Measurements from ENCODE around the gene HELZ2. TPM values are rescaled to one million over a fixed set of nuclear protein-coding genes. Genes with fewer than 3 reads are reported as not detected.

Gene HELZ2
- total RNA-seq, 1 donor from 2014 or later, result 48.8 TPM

- no peak for DNase-seq (ENCODE audit: low read depth)
- no peak for TF ChIP-seq CTCF (conservative IDR thresholded peaks at IDR 0.05; ENCODE audit: low read depth, low read length)
- no peak overlapping the region for H3K4me3 ChIP-seq (ENCODE audit: low read depth, low read length)
Measured at GRCh38 chr20:63597651-63598478, 23.8 kb upstream of the HELZ2 start.

- no peak for TF ChIP-seq CTCF (conservative IDR thresholded peaks at IDR 0.05; ENCODE audit: low read depth, low read length)
- DNase-seq (ENCODE audit: low read depth), result no peak
Measured at GRCh38 chr20:63596423-63596822, 22.4 kb upstream of the HELZ2 start.

GRCh38 chr20:63595416-63596127 lies 21.5 kb upstream of the HELZ2 start:
- DNase-seq (ENCODE audit: low read depth), result no peak
- H3K4me3 ChIP-seq (ENCODE audit: low read depth, low read length), result no peak overlapping the region
- TF ChIP-seq CTCF (conservative IDR thresholded peaks at IDR 0.05; ENCODE audit: low read depth, low read length), result no peak

More at GRCh38 chr20:63596423-63596822, 22.4 kb upstream of the HELZ2 start:
- no peak overlapping the region for H3K4me3 ChIP-seq (ENCODE audit: low read depth, low read length)

- H3K4me3 ChIP-seq (ENCODE audit: low read depth, low read length), result no peak overlapping the region
- TF ChIP-seq CTCF (conservative IDR thresholded peaks at IDR 0.05; ENCODE audit: low read depth, low read length), result no peak
- DNase-seq (ENCODE audit: low read depth), result no peak
Measured at GRCh38 chr20:63594043-63594561, 20.1 kb upstream of the HELZ2 start.

- no peak for DNase-seq (ENCODE audit: low read depth)
- TF ChIP-seq CTCF (conservative IDR thresholded peaks at IDR 0.05; ENCODE audit: low read depth, low read length), result no peak
- no peak overlapping the region for H3K4me3 ChIP-seq (ENCODE audit: low read depth, low read length)
Measured at GRCh38 chr20:63592661-63593060, 18.6 kb upstream of the HELZ2 start.

- H3K4me3 ChIP-seq (ENCODE audit: low read depth, low read length), result no peak overlapping the region
- TF ChIP-seq CTCF (conservative IDR thresholded peaks at IDR 0.05; ENCODE audit: low read depth, low read length), result no peak
Measured at GRCh38 chr20:63591786-63592355, 17.8 kb upstream of the HELZ2 start.

More at GRCh38 chr20:63591786-63592355, 17.8 kb upstream of the HELZ2 start:
- DNase-seq (ENCODE audit: low read depth), result no peak
